AG04449 (cell line): ENCODE results near the gene PSTPIP2.

Source experiments
- CTCF ChIA-PET: fragments of 350-600 bp; formaldehyde crosslinking; extraction: SDS; loops from one replicate; lab custom pipeline; 2021; ENCODE audit warnings: antibody characterized with exemption; lab: Yijun Ruan, JAX
- POLR2A ChIA-PET: fragments of 400-600, 350-600 bp; formaldehyde crosslinking; extraction: SDS; loops from one replicate; lab custom pipeline; 2020; ENCODE audit warnings: antibody characterized with exemption, inconsistent platforms; lab: Yijun Ruan, JAX
- DNase-seq: peaks from one replicate; pipeline ENCODE4 v3.0.0-alpha.2; 2010; ENCODE audit warnings: low read depth, low spot score
- H3K4me3 ChIP-seq: 2 replicates; pipeline ENCODE4 v1.5.1; 2011; ENCODE audit warnings: low read depth, mild to moderate bottlenecking, control low read depth, low read length
- TF ChIP-seq, protein P1 (sequence below): IDR thresholded peaks from one replicate; pipeline ENCODE4 v1.5.1; 2011; ENCODE audit warnings: mild to moderate bottlenecking, moderate library complexity, low read length, control low read depth, inconsistent platforms; ENCODE audit not compliant: insufficient read depth; ENCODE audit errors: missing control alignments

Gene PSTPIP2

DNA sequence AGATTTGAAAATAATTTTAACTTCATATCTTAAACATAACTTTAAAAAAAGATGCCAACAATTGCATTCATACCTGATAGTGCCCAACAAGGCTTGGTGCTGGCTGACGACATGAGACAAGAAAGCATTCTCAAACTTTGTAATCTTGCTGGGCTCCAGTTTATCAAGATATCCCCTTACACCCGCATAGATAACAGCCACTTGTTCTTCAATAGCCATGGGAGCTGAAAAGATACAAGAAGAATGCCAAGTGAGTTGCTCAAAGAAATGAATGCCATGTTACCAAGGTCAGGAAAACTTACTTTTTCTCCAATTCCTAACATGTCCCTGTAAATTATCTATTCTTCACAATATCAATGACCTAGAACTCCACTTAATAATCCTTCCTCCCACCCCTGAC, 12.4 kb upstream of the PSTPIP2 start:
- ChIA-PET POLR2A (no interaction called here), CTCF (no interaction called here)

DNA sequence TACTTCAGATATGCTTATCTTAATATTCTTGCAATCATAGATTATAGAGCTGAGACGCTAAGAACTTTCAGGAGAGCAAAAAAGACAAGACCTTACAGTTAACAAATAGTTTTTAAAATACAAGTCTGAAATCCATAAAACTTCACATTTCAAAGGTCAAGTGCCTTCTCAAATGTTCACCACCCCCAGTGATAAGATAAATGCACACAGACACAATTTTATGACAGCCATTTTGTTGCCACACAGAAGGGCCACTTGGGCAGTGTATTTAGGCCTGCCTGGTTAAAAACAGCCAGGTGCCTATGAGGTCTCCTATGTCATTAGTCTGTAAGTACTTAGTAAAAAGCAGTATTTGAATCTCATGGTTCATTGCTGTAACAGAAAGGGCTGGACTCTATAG, 8.1 kb upstream of the PSTPIP2 start:
- CTCF ChIA-PET, result interaction anchor here (0.6 kb wide), 1 partner anchor 93 kb away, joined by 3 read pairs; no protein-coding TSS in a partner anchor
- TF ChIP-seq, protein P1, sequence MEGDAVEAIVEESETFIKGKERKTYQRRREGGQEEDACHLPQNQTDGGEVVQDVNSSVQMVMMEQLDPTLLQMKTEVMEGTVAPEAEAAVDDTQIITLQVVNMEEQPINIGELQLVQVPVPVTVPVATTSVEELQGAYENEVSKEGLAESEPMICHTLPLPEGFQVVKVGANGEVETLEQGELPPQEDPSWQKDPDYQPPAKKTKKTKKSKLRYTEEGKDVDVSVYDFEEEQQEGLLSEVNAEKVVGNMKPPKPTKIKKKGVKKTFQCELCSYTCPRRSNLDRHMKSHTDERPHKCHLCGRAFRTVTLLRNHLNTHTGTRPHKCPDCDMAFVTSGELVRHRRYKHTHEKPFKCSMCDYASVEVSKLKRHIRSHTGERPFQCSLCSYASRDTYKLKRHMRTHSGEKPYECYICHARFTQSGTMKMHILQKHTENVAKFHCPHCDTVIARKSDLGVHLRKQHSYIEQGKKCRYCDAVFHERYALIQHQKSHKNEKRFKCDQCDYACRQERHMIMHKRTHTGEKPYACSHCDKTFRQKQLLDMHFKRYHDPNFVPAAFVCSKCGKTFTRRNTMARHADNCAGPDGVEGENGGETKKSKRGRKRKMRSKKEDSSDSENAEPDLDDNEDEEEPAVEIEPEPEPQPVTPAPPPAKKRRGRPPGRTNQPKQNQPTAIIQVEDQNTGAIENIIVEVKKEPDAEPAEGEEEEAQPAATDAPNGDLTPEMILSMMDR, result no peak
- no peak overlapping the region for H3K4me3 ChIP-seq
- POLR2A ChIA-PET, result interaction anchor here (1.0 kb wide), 1 partner anchor 10 kb away, joined by 3 read pairs; no protein-coding TSS in a partner anchor
- DNase-seq, result no peak

More for the DNA sequence above, 12.4 kb upstream of the PSTPIP2 start:
- no peak for DNase-seq
- TF ChIP-seq, protein P1, result no peak
- no peak overlapping the region for H3K4me3 ChIP-seq

DNA sequence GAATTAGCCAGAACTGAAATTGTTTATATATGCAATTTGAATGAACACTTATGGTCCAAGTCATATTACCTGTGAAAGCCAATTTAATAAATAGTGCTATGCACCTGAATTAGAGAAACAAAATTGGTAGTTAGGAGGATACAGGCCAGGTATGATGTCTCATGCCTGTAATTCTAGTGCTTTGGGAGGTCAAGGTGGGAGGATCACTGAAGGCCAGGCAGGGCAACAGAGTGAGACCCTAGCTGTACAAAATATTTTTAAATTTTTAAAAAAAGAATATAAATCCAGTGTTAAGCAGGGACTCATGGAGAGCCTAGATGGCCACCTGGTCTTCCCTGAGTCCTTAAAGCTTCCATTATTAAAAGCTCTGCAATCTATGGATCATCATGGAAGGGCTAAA, 7.3 kb upstream of the PSTPIP2 start:
- TF ChIP-seq, protein P1, result no peak
- CTCF ChIA-PET, result no interaction called here
- no peak for DNase-seq
- no peak overlapping the region for H3K4me3 ChIP-seq
- POLR2A ChIA-PET, result interaction anchor here (1.0 kb wide), 1 partner anchor 11 kb away, joined by 3 read pairs; no protein-coding TSS in a partner anchor

DNA sequence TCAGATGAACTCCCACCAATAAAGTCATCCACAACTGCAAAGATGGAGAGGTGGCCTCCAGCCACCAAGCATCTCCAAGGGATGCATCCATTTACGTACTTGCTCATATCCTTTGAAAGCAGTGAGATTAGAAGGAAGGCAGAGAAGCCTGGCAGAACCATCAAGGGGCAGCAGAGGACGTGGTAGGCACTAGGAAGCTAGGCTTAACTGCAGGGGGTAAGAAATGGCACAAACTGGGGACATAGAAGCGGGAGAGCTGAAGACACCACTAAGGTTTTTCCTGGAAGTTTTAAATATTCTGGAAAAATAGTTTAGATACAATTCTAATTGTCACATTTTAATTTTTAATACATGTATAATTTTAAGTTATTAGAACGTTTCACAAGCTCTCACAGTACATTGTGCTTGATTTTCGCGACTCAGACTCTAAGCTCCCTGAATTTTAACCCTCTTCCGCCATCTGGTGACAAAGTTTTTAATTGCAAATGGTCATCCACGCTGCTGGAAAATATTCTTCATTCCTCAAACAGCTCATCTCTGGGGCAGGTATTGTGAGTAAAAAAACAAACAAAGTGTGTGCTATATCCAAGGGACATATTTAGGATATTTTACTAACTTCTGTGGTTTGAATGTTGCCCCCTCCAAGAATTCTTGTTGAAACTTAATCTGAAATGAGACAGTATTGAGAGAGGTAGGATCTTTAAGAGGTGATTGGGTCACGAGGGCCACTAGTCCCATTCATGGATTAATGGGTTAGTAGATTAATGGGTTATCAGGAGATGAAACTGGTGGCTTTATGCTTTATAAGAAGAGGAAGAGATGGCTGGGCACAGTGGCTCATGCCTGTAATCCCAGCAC, 1.6 kb upstream of the PSTPIP2 start:
- POLR2A ChIA-PET, result interaction anchor here (1.1 kb wide), 1 partner anchor 122 kb away, joined by 4 read pairs; no protein-coding TSS in a partner anchor

DNA sequence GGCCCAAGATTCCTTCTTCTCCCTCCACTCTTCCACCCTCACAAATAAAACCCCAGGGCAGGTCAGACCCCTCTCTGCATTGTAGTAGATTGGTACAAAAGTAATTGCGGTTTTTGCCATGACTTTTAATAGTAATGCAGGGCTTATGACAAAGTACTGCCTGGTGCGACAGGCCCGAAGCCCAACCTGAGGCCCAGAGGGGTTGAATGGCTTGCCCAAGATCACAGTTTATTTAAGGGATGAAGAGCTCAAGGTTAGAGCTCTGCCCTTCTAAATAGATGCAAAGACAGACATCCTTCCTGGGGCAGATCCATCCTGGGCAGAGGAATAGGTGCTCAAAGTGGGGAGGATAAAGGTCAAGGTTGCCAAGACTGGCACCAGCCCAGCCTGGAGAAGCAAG, 899 bp upstream of the PSTPIP2 start:
- H3K4me3 ChIP-seq, result no peak overlapping the region
- POLR2A ChIA-PET, result interaction anchor here (1.1 to 1.6 kb wide), 2 partner anchors 20 to 122 kb away, joined by 3 to 4 read pairs; no protein-coding TSS in a partner anchor
- TF ChIP-seq, protein P1, result no peak
- CTCF ChIA-PET, result interaction anchor here (0.6 to 6.4 kb wide), 37 partner anchors 10 to 585 kb away, joined by 3 to 102 read pairs (median 6); partner anchors contain the start of gene ATP5F1A
- no peak for DNase-seq

More for the DNA sequence above, 1.6 kb upstream of the PSTPIP2 start:
- no peak overlapping the region for H3K4me3 ChIP-seq
- CTCF ChIA-PET, result interaction anchor here (0.6 to 6.4 kb wide), 52 partner anchors 9 to 585 kb away, joined by 3 to 102 read pairs (median 5); partner anchors contain the start of gene ATP5F1A
- TF ChIP-seq, protein P1, result peak; percentile 43
- no peak for DNase-seq
